ENCODE measurements around the gene KXD1.

The KXD1 gene

GRCh38 chr19:18601875-18602274 lies 44.2 kb downstream of the KXD1 start:
- DNase-seq (ENCODE audit: low read depth, low spot score), result no peak
- TF ChIP-seq CTCF (IDR thresholded peaks at IDR 0.05; ENCODE audit: low read depth, low read length), result no peak
- in situ Hi-C loops (cut with HindIII; ENCODE audit: low sequenced_read_pairs), result no loop called here
- H3K4me3 ChIP-seq (ENCODE audit: low read depth, low read length), result no peak overlapping the region

- DNase-seq (ENCODE audit: low read depth, low spot score), result peak; percentile 7
- H3K4me3 ChIP-seq (ENCODE audit: low read depth, low read length), result no peak overlapping the region
- in situ Hi-C loops (cut with HindIII; ENCODE audit: low sequenced_read_pairs), result no loop called here
- TF ChIP-seq CTCF (IDR thresholded peaks at IDR 0.05; ENCODE audit: low read depth, low read length), result peak; percentile 29
Measured at GRCh38 chr19:18603255-18603957, 45.7 kb downstream of the KXD1 start.

- in situ Hi-C loops (cut with HindIII; ENCODE audit: low sequenced_read_pairs), result no loop called here
- H3K4me3 ChIP-seq (ENCODE audit: low read depth, low read length), result no peak overlapping the region
- no peak for TF ChIP-seq CTCF (IDR thresholded peaks at IDR 0.05; ENCODE audit: low read depth, low read length)
- DNase-seq (ENCODE audit: low read depth, low spot score), result no peak
Measured at GRCh38 chr19:18603958-18604819, 46.5 kb downstream of the KXD1 start.

DNA sequence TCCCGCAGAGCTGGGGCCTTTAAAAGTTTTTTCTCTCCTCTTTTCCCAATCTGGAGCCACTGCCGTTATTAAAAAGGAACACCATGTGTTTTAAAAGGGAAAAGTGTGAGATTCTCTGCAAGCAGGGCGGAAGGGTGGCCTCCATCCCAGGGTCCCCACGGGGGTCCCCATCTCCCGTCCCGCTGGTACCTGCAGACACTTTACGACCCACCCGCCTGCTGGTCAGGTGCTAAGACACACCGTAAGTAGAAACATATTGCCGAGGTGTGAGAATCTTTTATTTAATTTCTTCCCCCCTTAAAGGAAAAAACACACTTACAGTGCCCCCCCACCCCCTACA lies 47.1 kb downstream of the KXD1 start:
- no peak for TF ChIP-seq CTCF (IDR thresholded peaks at IDR 0.05; ENCODE audit: low read depth, low read length)
- no peak overlapping the region for H3K4me3 ChIP-seq (ENCODE audit: low read depth, low read length)
- in situ Hi-C loops (cut with HindIII; ENCODE audit: low sequenced_read_pairs), result no loop called here
- DNase-seq (ENCODE audit: low read depth, low spot score), result no peak

- no peak for TF ChIP-seq CTCF (IDR thresholded peaks at IDR 0.05; ENCODE audit: low read depth, low read length)
- in situ Hi-C loops (cut with HindIII; ENCODE audit: low sequenced_read_pairs), result no loop called here
- no peak overlapping the region for H3K4me3 ChIP-seq (ENCODE audit: low read depth, low read length)
- no peak for DNase-seq (ENCODE audit: low read depth, low spot score)
Measured at GRCh38 chr19:18605196-18605545, 47.5 kb downstream of the KXD1 start.

DNA sequence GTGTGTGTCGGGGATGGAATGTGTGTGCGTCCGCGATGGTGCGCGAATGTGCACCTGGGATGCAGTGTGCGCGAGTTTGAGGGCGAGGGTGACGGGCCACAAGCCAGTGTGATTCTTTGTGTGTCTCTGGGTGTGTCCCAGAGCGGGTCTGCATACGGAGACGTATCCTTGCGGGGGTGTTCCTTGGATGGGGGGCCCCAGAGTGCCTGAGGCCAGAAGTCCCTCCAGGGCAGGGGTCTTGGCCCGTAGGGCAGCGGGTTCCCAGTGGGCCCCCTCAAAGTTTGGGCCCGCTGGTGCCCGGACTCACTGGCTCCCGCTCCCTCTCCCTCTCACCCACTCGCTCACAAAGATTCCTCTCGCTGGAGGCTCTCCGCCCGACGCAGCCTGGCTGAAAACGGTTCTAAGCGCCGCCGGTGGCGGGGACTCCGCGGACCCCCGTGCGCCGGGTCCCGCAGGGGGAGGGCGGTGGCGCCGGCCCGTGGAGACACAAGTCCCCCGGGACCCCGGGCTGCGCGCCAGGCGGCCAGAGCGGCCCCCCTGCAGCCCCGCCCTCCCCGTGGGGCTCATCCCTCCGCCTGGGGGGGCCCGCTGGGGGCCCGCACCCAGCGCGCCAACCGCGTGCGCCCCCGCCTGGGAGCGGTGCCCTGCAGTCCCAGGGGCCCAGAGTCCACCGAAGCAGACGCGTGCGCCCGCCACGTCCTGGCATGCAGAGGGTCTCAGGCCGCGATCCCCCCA lies 48.0 kb downstream of the KXD1 start:
- TF ChIP-seq CTCF (IDR thresholded peaks at IDR 0.05; ENCODE audit: low read depth, low read length), result no peak
- H3K4me3 ChIP-seq (ENCODE audit: low read depth, low read length), result no peak overlapping the region
- no peak for DNase-seq (ENCODE audit: low read depth, low spot score)
- in situ Hi-C loops (cut with HindIII; ENCODE audit: low sequenced_read_pairs), result no loop called here

Measured in astrocyte of the spinal cord (primary cell).